Endometrial microvascular endothelial cells (primary cell): Measurements from ENCODE around the gene C5orf15. TPM values are rescaled to one million over a fixed set of nuclear protein-coding genes. Genes with fewer than 3 reads are reported as not detected.

Experiments used
- in situ Hi-C: cut with HindIII; loops from 2 replicates; pipeline ENCODE4 v1.10.0; 2017; ENCODE audit warnings: low sequenced_read_pairs, low pct_unique_long_range_greater_than_20kb; ENCODE audit errors: inconsistent ontology term
- total RNA-seq: library from RNA; depleted of rRNA; stranded (reverse); fragments of >200 nt; gene quantifications from one replicate; pipeline ENCODE4 v1.2.3, GENCODE V29; 2015; ENCODE audit errors: inconsistent ontology term

Gene C5orf15
- total RNA-seq, 1 donor from 2014 or later = 40.9 TPM

GRCh38 chr5:133930813-133931090 lies 37.7 kb downstream of the C5orf15 start:
- in situ Hi-C loops = no loop called here

DNA sequence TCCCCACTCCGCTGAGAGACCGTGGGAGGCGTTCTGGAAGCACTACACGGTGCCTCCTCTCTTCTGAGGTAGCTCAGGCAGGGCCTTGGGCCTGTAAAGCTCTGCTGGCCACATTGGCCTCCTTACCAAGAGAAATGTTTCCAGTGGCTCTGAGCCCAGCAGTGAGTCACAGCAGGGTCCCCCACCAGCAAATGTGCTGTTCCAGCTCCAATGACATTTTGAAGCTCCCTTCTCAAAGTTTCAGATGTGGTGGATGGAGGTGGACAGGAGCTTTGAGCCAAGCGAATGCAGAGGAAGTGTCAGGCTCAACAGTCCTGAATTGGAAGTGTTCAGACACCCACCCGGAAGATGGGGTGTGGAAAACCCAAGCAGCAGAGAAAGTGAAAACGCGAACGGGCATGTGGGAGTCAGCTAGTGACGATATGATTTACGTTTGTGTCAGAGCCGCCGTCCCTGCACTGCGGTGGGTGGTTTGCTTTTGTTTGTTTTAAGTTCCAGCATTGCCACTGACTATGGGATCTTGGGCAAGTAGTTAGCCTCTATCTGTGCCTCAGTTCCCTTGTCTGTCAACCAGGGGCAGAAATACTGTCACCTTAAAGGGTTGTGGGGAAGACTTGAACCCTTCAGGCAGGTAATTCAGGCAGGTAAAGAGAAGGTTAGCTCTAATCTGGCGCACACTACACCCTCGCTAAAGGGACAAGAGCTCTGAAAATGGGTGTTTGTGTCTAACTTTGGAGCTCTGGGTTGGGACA lies 38.2 kb downstream of the C5orf15 start:
- in situ Hi-C loops = no loop called here

DNA sequence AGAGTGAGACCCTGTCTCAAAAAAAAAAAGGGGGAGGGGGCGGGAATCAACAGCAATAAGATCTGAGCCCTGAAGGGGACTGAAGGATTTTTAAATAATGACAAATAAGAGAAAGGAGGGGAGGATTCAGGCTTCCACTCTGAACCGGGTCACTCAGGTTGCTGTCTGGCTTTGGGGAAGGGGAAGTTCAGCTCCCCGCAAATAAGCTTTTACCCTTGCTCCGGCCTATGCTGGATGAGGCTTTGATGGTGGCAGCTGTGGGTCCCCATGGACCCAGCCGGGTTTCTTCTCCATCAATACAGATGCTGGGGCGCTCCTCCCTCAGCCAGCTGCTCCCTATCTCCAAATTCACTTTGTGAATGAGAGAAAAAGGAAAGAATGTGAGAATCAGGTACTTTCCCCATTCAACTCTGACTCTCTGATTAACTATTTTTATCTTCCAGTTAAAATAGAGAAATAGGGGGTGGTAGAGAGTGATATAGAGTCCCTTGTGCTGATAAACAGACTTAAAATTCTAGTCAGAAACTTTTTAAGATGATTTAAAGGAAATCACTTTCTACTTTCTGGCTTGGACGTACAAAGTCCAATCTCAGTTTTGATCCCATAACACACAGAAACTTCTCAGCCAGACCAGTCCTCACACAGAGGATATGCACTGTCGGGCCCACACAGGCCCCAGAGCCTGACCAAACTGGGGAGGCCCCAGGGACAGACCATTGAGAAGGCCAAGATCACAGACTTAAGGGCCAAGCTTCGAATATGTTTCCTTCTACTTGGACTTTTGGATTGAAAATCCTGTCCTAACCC lies 39.6 kb downstream of the C5orf15 start:
- in situ Hi-C loops = no loop called here

GRCh38 chr5:133927300-133928180 lies 40.9 kb downstream of the C5orf15 start:
- in situ Hi-C loops = no loop called here

DNA sequence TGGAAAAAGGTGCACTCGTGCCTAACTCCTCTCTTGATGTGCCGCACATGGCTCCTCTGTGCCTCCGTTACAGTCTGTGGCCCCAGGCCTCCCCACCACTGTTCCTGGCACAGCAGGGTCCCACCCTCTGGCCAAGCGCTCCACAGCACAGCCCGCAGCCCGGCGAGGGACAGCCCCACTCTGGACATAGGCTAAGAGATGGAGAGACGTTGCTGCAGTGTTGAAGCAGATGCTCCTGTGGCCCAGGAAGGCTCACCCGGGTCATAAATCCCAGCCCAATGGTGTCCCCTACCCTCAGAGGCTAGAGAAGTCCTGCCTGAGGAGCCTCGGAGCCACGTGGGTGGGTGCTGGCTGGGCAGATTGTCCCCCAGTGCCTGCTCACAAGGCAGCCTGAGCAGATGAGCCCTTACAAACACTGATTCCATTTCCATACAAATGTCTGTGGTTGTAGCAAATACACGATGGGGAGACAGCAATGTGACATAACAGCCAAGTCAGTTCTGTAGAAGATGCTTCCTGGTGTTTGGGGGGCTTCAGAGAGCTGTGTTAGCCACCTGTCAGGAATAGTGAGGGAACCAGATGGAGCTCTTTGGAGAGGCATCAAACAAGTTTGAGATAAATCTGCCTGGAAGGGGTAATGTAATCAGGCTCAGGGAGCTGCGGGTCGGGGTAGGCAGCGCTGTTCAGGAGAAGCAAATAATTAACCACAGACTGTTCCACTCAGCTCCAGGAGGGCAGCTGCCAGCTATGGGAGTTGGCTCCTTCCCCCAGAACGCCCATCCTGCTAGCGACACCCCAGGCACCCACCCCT lies 41.7 kb downstream of the C5orf15 start:
- in situ Hi-C loops = no loop called here

GRCh38 chr5:133925866-133926488 lies 42.4 kb downstream of the C5orf15 start:
- in situ Hi-C loops = no loop called here

DNA sequence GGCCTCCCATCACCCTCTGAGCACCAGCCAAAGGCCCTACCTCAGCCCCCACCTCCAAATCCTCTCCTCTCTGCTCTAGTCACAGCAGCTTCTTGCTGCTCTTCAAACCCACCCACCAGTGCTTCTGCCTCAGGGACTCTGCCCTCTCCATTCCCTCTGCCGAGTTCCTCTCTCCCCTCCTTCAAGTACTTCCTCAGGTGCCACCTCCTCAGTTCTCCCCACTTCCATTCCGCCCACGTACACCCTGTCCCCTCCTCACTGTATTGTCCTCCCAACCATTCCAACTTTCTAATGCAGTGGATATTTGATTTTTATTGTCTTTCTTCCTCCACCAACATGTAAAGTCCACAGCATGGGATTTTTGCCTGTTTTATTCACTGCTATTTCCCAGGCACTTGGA lies 43.2 kb downstream of the C5orf15 start:
- in situ Hi-C loops = no loop called here

GRCh38 chr5:133924221-133924920 lies 44.1 kb downstream of the C5orf15 start:
- in situ Hi-C loops = no loop called here

GRCh38 chr5:133921979-133922378 lies 46.4 kb downstream of the C5orf15 start:
- in situ Hi-C loops = no loop called here

GRCh38 chr5:133921069-133921468 lies 47.4 kb downstream of the C5orf15 start:
- in situ Hi-C loops = no loop called here

DNA sequence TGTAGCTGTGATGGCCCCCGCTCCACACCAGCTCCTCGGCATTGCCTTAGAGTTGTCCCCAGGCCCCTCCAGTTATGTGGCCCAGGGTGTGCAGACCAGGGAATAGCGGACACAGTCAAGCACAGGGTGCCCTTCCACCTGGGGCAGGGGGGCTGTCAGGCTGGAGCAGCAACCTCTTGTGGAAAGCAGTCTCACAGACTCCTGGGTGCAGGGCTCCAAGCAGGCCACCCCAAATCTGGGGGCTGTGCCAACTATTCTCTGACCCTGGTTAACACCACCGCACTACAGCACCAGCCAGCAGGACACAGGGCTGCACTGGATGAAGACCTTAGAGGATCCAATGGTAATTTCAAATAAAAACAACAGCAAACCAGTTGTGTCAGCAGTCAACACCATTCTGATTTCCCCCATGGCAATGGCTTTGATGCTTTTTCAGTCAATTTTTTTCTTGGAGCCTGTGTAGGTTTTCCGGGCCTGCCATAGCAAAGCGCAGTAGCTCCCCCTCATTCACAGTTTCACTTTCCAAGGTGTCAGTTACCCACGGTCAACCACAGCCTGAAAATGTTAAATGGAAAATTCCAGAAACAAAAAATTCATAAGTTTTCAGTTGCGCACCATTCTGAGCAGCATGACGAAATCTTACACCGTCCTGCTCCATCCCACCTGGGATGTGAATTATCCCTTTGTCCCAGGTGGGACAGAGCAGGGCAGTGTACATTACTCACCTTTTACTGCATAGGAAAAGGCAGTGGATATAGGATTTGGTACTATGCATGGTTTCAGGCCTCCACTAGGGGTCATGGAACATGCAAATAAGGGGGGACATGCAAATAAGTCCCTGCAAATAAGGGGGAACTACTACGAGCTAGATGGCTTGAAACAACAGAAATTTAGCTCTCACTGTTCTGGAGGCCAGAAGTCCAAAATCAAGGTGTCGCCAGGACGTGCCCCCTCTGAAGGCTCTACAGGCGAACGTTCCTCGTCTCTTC lies 49.0 kb downstream of the C5orf15 start:
- in situ Hi-C loops = no loop called here

- in situ Hi-C loops = no loop called here
These were observed 49.7 kb downstream of the C5orf15 start for GRCh38 chr5:133918731-133919130.

GRCh38 chr5:133918316-133918715 lies 50.1 kb downstream of the C5orf15 start:
- in situ Hi-C loops = no loop called here

DNA sequence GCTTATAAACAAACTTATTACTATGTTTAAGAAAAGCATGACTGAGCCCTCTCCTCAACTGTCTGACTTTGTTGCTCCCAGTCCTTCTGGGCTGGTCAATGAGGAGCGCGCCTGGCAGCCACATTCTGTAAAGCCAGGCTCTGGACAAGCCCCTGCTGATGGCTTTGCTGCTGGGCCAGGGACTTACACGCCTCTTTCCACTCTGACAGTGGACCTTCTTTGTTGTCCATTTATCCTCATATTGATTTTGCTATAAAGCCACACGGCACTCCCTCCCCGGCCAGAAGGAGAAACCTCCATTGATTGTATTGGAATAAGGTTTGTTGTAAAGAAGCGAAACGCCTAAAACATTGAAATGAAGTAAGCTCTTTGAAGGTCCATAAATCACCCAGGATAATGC lies 50.6 kb downstream of the C5orf15 start:
- in situ Hi-C loops = no loop called here

DNA sequence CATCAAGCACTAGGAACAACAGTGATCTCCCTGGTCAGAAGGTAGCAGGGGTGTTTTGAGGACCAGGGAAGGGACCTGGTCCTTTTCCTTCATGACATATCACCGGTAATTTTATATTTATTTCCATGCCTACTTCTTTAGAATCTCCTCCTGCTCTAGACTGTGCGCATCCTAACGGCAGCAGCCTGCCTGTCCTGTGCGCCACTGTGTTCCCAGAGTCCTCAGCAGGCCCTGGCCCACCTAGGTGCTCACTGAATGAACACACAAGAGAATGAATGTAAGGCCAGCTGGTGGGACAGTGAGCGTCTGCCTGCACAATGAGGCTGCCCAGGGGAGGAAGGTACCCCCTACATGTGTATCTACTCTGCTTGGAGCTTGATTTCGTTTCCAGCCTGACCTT lies 51.5 kb downstream of the C5orf15 start:
- in situ Hi-C loops = no loop called here

- in situ Hi-C loops = no loop called here
These were observed 51.9 kb downstream of the C5orf15 start for GRCh38 chr5:133916479-133916878.

DNA sequence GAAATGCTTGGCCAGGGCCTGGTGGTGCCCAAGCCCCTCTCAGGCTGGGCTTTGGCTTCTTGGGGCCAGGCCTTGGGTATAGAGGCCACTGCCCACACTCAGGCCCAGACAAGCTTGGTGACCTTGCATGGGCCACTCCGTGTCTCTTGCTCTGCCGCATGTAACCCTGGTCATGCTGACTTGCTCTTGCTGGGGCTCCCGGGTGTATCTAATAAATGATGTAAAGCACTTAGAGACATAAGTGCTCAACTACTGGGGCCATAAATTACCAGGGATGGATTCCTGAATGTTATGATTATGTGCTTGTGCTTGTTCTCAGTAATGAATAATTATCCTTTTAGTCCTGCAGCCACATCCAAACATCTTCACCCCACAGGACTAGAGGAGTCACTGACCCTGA lies 54.0 kb downstream of the C5orf15 start:
- in situ Hi-C loops = no loop called here
